DOHH2 (cell line): ENCODE data around the gene REEP1.

Experiments used
- H3F3A ChIP-seq: fragments of 200-600 bp; sonication (generic), shearing (Covaris generic); 2 replicates; pipeline ENCODE4 v1.6.0; 2016; ENCODE audit warnings: antibody characterized with exemption, mild to moderate bottlenecking; ENCODE audit not compliant: control insufficient read depth, insufficient read depth
- H3K27ac ChIP-seq: fragments of 200-600 bp; sonication (generic); 2 replicates; pipeline ENCODE4 v1.5.1; 2014; ENCODE audit warnings: low read depth, mild to moderate bottlenecking, low read length, moderate library complexity
- H3K27me3 ChIP-seq: fragments of 200-600 bp; sonication (generic); 2 replicates; pipeline ENCODE4 v1.6.1; 2014; ENCODE audit warnings: mild to moderate bottlenecking, low read length, mixed read lengths; ENCODE audit not compliant: control insufficient read depth
- H3K36me3 ChIP-seq: fragments of 200-600 bp; sonication (generic); 2 replicates; pipeline ENCODE4 v1.6.1; 2014; ENCODE audit warnings: mild to moderate bottlenecking, low read length, moderate library complexity, mixed read lengths; ENCODE audit not compliant: control insufficient read depth
- H3K4me1 ChIP-seq: fragments of 200-600 bp; sonication (generic); 2 replicates; pipeline ENCODE4 v1.6.1; 2014; ENCODE audit warnings: mild to moderate bottlenecking, low read length, mixed read lengths; ENCODE audit not compliant: control insufficient read depth
- H3K4me2 ChIP-seq: fragments of 200-600 bp; sonication (generic); 2 replicates; pipeline ENCODE4 v1.6.0; 2014; ENCODE audit warnings: mild to moderate bottlenecking, low read length, moderate library complexity
- H3K4me3 ChIP-seq: fragments of 200-600 bp; sonication (generic); 2 replicates; pipeline ENCODE4 v1.5.1; 2014; ENCODE audit warnings: mild to moderate bottlenecking, low read length, mixed read lengths
- H3K79me2 ChIP-seq: fragments of 200-600 bp; sonication (generic); 2 replicates; pipeline ENCODE4 v1.6.1; 2014; ENCODE audit warnings: mild to moderate bottlenecking, low read length, mixed read lengths; ENCODE audit not compliant: control insufficient read depth
- H3K9me2 ChIP-seq: fragments of 200-600 bp; sonication (generic); replicated peaks from 2 replicates; pipeline ENCODE4 v1.6.1; 2014; ENCODE audit warnings: mild to moderate bottlenecking, low read length, mixed read lengths; ENCODE audit not compliant: control insufficient read depth
- H3K9me3 ChIP-seq: fragments of 200-600 bp; sonication (generic); 2 replicates; pipeline ENCODE4 v1.6.1; 2014; ENCODE audit warnings: antibody characterized with exemption, low read length, mixed read lengths; ENCODE audit not compliant: control insufficient read depth, insufficient read depth
- H4K20me1 ChIP-seq: fragments of 200-600 bp; sonication (generic); 2 replicates; pipeline ENCODE4 v1.6.0; 2014; ENCODE audit warnings: low read depth, mild to moderate bottlenecking, antibody characterized with exemption, low read length, moderate library complexity; ENCODE audit not compliant: control insufficient read depth, insufficient read depth
- CTCF ChIP-seq: fragments of 200-600 bp; sonication (generic); IDR thresholded peaks from one replicate; pipeline ENCODE4 v1.5.1; 2014; ENCODE audit warnings: antibody characterized with exemption, mild to moderate bottlenecking, low read depth, low read length; ENCODE audit not compliant: poor library complexity, severe bottlenecking
- EZH2phosphoT487 ChIP-seq: fragments of 200-600 bp; sonication (generic); IDR thresholded peaks from 2 replicates; pipeline ENCODE4 v1.6.1; 2017; ENCODE audit warnings: borderline replicate concordance, mild to moderate bottlenecking, antibody characterized with exemption, low read length, moderate library complexity, mixed read lengths

REEP1 gene

GRCh38 chr2:86219896-86220295 is 117.5 kb downstream of the REEP1 start:
- Histone ChIP-seq H3K9me3 (no peaks in the 10 kb centered on the region), H3K27ac (no peak overlapping the region), H3K4me1 (peaks cover 4% of the 10 kb centered on the region), H3K27me3 (no peaks in the 10 kb centered on the region), H3K4me2 (no peak overlapping the region), H3K79me2 (no peaks in the 10 kb centered on the region), H3K9me2 (no peaks in the 10 kb centered on the region), H4K20me1 (no peaks in the 10 kb centered on the region), H3K4me3 (no peak overlapping the region), H3K36me3 (no peaks in the 10 kb centered on the region), H3F3A (peaks cover 3% of the 10 kb centered on the region; the same call in 1 of the 2 replicates)
- TF ChIP-seq CTCF: no peak
- no peak for TF ChIP-seq EZH2phosphoT487

GRCh38 chr2:86218124-86218523 is 119.3 kb downstream of the REEP1 start:
- TF ChIP-seq CTCF (no peak), EZH2phosphoT487 (no peak)
- H3K4me1 ChIP-seq: peaks cover 3% of the 10 kb centered on the region; the same call in 1 of the 2 replicates
- no peaks in the 10 kb centered on the region for H3K9me2 ChIP-seq
- no peak overlapping the region for H3K27ac ChIP-seq
- H3K79me2 ChIP-seq: no peaks in the 10 kb centered on the region
- H3K36me3 ChIP-seq: peaks cover 16% of the 10 kb centered on the region
- H3K27me3 ChIP-seq: no peaks in the 10 kb centered on the region
- H4K20me1 ChIP-seq: no peaks in the 10 kb centered on the region
- no peak overlapping the region for H3K4me2 ChIP-seq
- H3K4me3 ChIP-seq: no peak overlapping the region
- peaks cover 15% of the 10 kb centered on the region; the same call in 1 of the 2 replicates for H3F3A ChIP-seq
- H3K9me3 ChIP-seq: no peaks in the 10 kb centered on the region

- Histone ChIP-seq H3K4me2 (no peak overlapping the region), H3K36me3 (peaks cover 27% of the 10 kb centered on the region), H3K27me3 (no peaks in the 10 kb centered on the region), H3K9me3 (no peaks in the 10 kb centered on the region), H3K4me1 (peaks cover 3% of the 10 kb centered on the region; the same call in 1 of the 2 replicates), H3K27ac (no peak overlapping the region), H3K4me3 (no peak overlapping the region), H4K20me1 (no peaks in the 10 kb centered on the region), H3K9me2 (no peaks in the 10 kb centered on the region), H3K79me2 (no peaks in the 10 kb centered on the region), H3F3A (peaks cover 15% of the 10 kb centered on the region; the same call in 1 of the 2 replicates)
- no peak for TF ChIP-seq EZH2phosphoT487
- TF ChIP-seq CTCF: no peak
These were observed 120.6 kb downstream of the REEP1 start for GRCh38 chr2:86216575-86217555.
